Fibroblast of mammary gland (primary cell): ENCODE measurements around the gene OSBPL1A.
A peak's percentile ranks its signal among the peaks of the same experiment; 100 is the strongest.

Experiments used
- DNase-seq: peaks from one replicate; pipeline ENCODE4 v3.0.0-alpha.2; 2010; ENCODE audit warnings: low read depth
- H3K4me3 ChIP-seq: 2 replicates; pipeline ENCODE4 v1.5.1; 2011; ENCODE audit warnings: low read depth, mild to moderate bottlenecking, low read length, moderate library complexity; ENCODE audit not compliant: control insufficient read depth
- TF ChIP-seq, protein P1 (sequence below): conservative IDR thresholded peaks from 2 replicates; pipeline ENCODE4 v1.5.1; 2011; ENCODE audit warnings: low read depth, low read length, inconsistent platforms; ENCODE audit not compliant: control insufficient read depth, insufficient read depth

The OSBPL1A gene

DNA sequence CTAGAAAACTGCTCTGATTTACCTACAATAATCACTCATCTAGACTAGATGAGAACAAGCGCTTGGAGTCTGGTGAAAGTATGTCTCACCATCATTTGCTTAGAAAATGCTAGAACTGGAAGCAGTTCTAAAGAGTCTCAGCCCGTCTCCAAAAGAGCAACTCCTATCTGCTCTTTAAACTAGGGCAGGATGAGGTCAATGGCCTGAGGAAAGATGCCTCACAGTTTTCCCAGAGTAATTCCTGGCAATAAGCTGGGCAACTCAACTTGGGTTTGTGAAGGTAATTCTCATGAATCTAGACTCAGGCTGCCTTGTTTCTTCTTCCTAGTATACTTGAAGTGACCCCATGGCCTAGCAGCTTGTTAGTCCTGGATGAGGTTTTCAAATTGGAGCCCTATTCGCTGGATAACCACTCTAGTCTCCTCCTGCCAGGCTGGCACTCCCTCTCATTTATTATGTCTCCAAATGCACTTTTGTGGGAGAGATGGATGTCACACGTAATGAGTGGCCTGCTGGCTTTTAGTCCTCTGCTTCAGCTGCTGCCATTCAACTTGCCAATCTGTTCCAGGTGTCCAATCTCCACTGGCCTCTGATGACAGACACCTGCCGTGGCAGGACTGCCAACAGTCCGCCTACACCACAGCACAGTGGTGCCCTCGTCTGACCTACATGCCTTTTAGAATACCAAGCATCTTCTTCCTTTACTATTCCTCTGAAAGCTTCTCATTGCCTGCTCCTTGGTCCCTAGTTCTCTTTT, 177.9 kb downstream of the OSBPL1A start:
- DNase-seq = no peak
- no peak overlapping the region for H3K4me3 ChIP-seq
- TF ChIP-seq, protein P1, sequence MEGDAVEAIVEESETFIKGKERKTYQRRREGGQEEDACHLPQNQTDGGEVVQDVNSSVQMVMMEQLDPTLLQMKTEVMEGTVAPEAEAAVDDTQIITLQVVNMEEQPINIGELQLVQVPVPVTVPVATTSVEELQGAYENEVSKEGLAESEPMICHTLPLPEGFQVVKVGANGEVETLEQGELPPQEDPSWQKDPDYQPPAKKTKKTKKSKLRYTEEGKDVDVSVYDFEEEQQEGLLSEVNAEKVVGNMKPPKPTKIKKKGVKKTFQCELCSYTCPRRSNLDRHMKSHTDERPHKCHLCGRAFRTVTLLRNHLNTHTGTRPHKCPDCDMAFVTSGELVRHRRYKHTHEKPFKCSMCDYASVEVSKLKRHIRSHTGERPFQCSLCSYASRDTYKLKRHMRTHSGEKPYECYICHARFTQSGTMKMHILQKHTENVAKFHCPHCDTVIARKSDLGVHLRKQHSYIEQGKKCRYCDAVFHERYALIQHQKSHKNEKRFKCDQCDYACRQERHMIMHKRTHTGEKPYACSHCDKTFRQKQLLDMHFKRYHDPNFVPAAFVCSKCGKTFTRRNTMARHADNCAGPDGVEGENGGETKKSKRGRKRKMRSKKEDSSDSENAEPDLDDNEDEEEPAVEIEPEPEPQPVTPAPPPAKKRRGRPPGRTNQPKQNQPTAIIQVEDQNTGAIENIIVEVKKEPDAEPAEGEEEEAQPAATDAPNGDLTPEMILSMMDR = no peak

DNA sequence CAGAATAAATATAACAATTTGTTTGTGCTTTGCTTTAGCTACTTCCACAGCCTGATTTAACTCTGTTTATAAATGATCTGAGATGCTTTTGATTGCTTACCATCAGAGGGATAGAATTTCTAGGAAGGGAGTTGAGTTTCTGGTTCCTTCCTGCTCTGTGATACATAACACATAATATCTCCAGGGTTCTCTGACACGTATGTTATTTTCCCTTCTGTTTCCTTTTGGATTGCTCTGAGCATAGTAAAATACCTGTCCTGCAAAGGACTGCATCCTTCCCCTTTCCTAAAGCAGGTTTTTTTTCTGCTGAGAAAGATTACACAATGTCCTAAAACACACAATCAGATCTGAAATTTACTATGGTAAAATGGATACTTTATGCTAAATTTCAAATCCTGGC, 182.7 kb downstream of the OSBPL1A start:
- TF ChIP-seq, protein P1 = no peak
- no peak overlapping the region for H3K4me3 ChIP-seq
- DNase-seq = no peak

- no peak for DNase-seq
- no peak overlapping the region for H3K4me3 ChIP-seq
- TF ChIP-seq, protein P1 = no peak
Measured at GRCh38 chr18:24214144-24214543, 183.5 kb downstream of the OSBPL1A start.

DNA sequence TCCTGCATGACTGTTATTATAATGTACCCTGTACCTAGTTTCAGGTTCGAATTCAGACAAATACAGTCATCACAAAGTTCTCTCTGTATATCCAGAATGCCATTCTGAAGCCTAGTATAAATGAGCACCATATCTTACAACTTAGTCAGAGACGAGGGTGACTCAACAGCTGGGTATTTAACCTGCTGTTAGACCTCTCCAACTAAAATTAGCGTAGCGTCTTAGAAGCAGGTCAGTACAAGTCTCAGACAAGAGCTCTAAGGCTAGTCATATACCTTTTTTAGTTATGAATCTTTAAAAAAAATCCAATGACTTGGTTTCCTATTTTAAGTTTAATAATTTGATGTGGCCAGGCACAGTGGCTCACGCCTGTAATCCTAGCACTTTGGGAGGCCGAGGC, 184.7 kb downstream of the OSBPL1A start:
- no peak overlapping the region for H3K4me3 ChIP-seq
- TF ChIP-seq, protein P1 = no peak
- peak; percentile 65 for DNase-seq

DNA sequence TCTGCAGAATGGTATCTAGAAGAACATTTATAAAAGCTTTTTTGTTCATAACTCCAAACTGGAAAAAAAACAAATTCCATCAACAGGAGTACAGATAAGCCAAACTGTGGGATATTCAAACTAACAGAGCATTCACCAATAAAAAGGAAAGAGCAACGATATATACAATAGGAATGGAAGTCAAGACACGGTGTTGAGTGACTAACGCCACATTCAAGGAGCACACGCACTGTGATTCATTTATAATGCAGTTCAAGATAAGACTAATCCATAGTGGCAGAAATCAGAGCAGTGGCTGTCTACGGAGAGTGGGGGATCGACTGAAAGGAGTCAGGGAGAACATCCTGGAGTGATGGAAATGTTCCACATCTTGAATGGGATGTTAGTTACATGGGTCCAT, 188.1 kb downstream of the OSBPL1A start:
- no peak overlapping the region for H3K4me3 ChIP-seq
- no peak for DNase-seq
- TF ChIP-seq, protein P1 = no peak

DNA sequence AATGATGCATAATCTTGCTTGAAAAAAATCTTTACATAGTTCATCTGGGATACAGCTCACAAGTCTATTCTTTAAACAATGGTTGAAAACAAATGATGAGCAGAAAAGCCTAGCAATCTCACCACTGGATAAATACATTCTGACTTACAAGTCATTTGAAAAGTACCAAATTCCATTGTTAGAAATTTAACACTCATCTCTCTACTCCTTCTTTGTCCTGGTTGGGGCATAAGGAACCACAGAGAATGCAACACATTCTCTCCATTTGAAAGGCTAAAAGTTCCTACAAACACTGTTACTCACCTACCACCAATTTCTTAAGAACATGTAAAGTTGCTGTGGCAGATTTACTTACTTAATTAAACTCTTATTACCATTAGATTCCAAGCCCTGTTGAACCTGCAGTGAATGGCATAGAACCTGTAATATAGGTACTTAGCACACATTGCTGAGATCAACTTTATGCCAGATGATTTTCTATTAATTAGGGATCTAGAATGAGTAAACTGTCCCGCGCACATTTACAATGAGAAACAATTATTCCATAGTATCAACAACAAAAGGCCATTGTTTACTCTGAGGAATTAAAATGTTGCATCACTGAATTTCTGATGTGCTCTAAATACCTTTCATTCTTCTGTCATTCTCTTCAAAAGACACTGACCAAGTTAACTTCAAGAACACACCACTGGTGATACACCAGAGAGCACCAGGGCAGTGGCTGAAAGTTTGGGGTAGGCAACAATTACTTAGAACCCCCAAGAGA, 189.2 kb downstream of the OSBPL1A start:
- H3K4me3 ChIP-seq = no peak overlapping the region
- TF ChIP-seq, protein P1 = no peak
- no peak for DNase-seq
